IMR-90 (cell line): ENCODE measurements around the gene PPA2. TPM values are rescaled to one million over a fixed set of nuclear protein-coding genes. Genes with fewer than 3 reads are reported as not detected.
A peak's percentile ranks its signal among the peaks of the same experiment; 100 is the strongest.

Source experiments
- ATAC-seq: fragments of 200-7000 bp; cut with Tn5 transposase; 2 replicates; pipeline ENCODE4 v1.9.1; 2020; ENCODE audit warnings: low read depth, mild to moderate bottlenecking, moderate library complexity
- BruUV-seq: library from RNA; stranded (reverse); fragments of 400-500 nt; replicated peaks from 2 replicates; lab custom pipeline; 2021; lab: Mats Ljungman, UMichigan
- CTCF ChIA-PET: fragments of 300-600 bp; formaldehyde crosslinking; extraction: SDS; loops from one replicate; lab custom pipeline; 2021; ENCODE audit warnings: antibody characterized with exemption; lab: Yijun Ruan, JAX
- POLR2A ChIA-PET: fragments of 300-600 bp; sonication (Branson Sonifier 250); formaldehyde crosslinking; loops from one replicate; lab custom pipeline; 2022; ENCODE audit warnings: antibody characterized with exemption; ENCODE audit not compliant: unreplicated experiment; lab: Charles Lee
- DNase-seq: peaks from one replicate; pipeline ENCODE4 v3.0.0; 2013
- H2AFZ ChIP-seq: replicated peaks from 2 replicates; pipeline ENCODE3; 2013; ENCODE audit warnings: low read length, mild to moderate bottlenecking; ENCODE audit not compliant: poor library complexity
- H2AK5ac ChIP-seq: 2 replicates; pipeline ENCODE4 v1.6.1; 2013; ENCODE audit warnings: low read depth, low read length, inconsistent platforms
- H2AK9ac ChIP-seq: replicated peaks from 2 replicates; pipeline ENCODE3; 2013; ENCODE audit warnings: mild to moderate bottlenecking, low read depth, low read length, moderate library complexity; ENCODE audit not compliant: poor library complexity
- H2BK120ac ChIP-seq: 2 replicates; pipeline ENCODE4 v1.6.1; 2013; ENCODE audit warnings: low read depth, low read length, inconsistent platforms
- H2BK15ac ChIP-seq: 3 replicates; pipeline ENCODE4 v1.6.1; 2013; ENCODE audit warnings: low read depth, low read length, inconsistent platforms
- H2BK20ac ChIP-seq: 2 replicates; pipeline ENCODE4 v1.6.1; 2013; ENCODE audit warnings: low read depth, mild to moderate bottlenecking, inconsistent platforms, low read length, moderate library complexity
- H2BK5ac ChIP-seq: 2 replicates; pipeline ENCODE4 v1.6.1; 2013; ENCODE audit warnings: mild to moderate bottlenecking, low read depth, low read length, inconsistent platforms; ENCODE audit not compliant: poor library complexity, severe bottlenecking
- H3K14ac ChIP-seq: replicated peaks from 2 replicates; pipeline ENCODE4 v1.6.1; 2013; ENCODE audit warnings: low read depth, low read length, inconsistent platforms
- H3K18ac ChIP-seq: 2 replicates; pipeline ENCODE4 v1.6.1; 2013; ENCODE audit warnings: low read depth, low read length, control low read depth
- H3K23ac ChIP-seq: 2 replicates; pipeline ENCODE4 v1.6.1; 2013; ENCODE audit warnings: low read depth, low read length, inconsistent platforms
- H3K27ac ChIP-seq: 2 replicates; pipeline ENCODE4 v1.5.1; 2013; ENCODE audit warnings: mild to moderate bottlenecking, control low read depth, low read length; ENCODE audit not compliant: insufficient read depth
- H3K27me3 ChIP-seq: 2 replicates; pipeline ENCODE4 v1.6.1; 2013; ENCODE audit warnings: low read length; ENCODE audit not compliant: control insufficient read depth, insufficient read depth
- H3K36me3 ChIP-seq: 2 replicates; pipeline ENCODE4 v1.6.1; 2013; ENCODE audit warnings: low read length, mixed read lengths; ENCODE audit not compliant: control insufficient read depth, insufficient read depth
- H3K4ac ChIP-seq: 2 replicates; pipeline ENCODE4 v1.6.1; 2013; ENCODE audit warnings: low read depth, low read length, inconsistent platforms
- H3K4me1 ChIP-seq: 2 replicates; pipeline ENCODE4 v1.6.1; 2013; ENCODE audit warnings: low read length, mixed read lengths; ENCODE audit not compliant: control insufficient read depth, insufficient read depth
- H3K4me2 ChIP-seq: 2 replicates; pipeline ENCODE4 v1.6.1; 2013; ENCODE audit warnings: low read depth, mild to moderate bottlenecking, control low read depth, low read length, moderate library complexity
- H3K4me3 ChIP-seq: 2 replicates; pipeline ENCODE4 v1.5.1; 2013; ENCODE audit warnings: low read depth, mild to moderate bottlenecking, control low read depth, low read length, moderate library complexity; ENCODE audit not compliant: insufficient read depth
- H3K56ac ChIP-seq: 2 replicates; pipeline ENCODE4 v1.6.1; 2013; ENCODE audit warnings: low read length, inconsistent platforms; ENCODE audit not compliant: insufficient read depth; ENCODE audit errors: extremely low read depth
- H3K79me1 ChIP-seq, 2 experiments: 2 replicates each; pipeline ENCODE4 v1.6.1; 2013; ENCODE audit warnings: low read length in 2 of 2, inconsistent platforms in 1 of 2, low read depth in 1 of 2
- H3K9ac ChIP-seq: 2 replicates; pipeline ENCODE4 v1.6.1; 2013; ENCODE audit warnings: low read depth, low read length, control low read depth
- H3K9me1 ChIP-seq: 2 replicates; pipeline ENCODE4 v1.6.1; 2013; ENCODE audit warnings: low read length, inconsistent platforms; ENCODE audit not compliant: insufficient read depth
- H3K9me3 ChIP-seq: 2 replicates; pipeline ENCODE4 v1.6.1; 2013; ENCODE audit warnings: low read length; ENCODE audit not compliant: control insufficient read depth, insufficient read depth
- H4K20me1 ChIP-seq: 2 replicates; pipeline ENCODE4 v1.6.1; 2013; ENCODE audit warnings: low read length, inconsistent platforms; ENCODE audit not compliant: insufficient read depth
- H4K5ac ChIP-seq: 2 replicates; pipeline ENCODE4 v1.6.1; 2013; ENCODE audit warnings: mild to moderate bottlenecking, low read depth, low read length, control low read depth
- H4K8ac ChIP-seq, 2 experiments: 2 replicates each; pipeline ENCODE4 v1.6.1; 2013; ENCODE audit warnings: low read depth in 2 of 2, low read length in 2 of 2, control low read depth in 1 of 2, inconsistent platforms in 1 of 2
- H4K91ac ChIP-seq: 2 replicates; pipeline ENCODE4 v1.6.1; 2013; ENCODE audit warnings: low read depth, low read length, inconsistent platforms; ENCODE audit not compliant: insufficient read depth
- BHLHE40 ChIP-seq: fragments of 150-350 bp; IDR thresholded peaks from 2 replicates; pipeline ENCODE4 v1.6.1; 2016; ENCODE audit warnings: mild to moderate bottlenecking, low read depth, low read length
- CEBPB ChIP-seq: IDR thresholded peaks from 2 replicates; pipeline ENCODE4 v1.6.1; 2012; ENCODE audit warnings: low read depth, low read length, improper control_type of control experiment
- CHD1 ChIP-seq: IDR thresholded peaks from 2 replicates; pipeline ENCODE4 v1.6.1; 2012; ENCODE audit warnings: low read depth, low read length, improper control_type of control experiment
- MAFK ChIP-seq: IDR thresholded peaks from 2 replicates; pipeline ENCODE4 v1.6.1; 2012; ENCODE audit warnings: low read depth, low read length, improper control_type of control experiment
- MAZ ChIP-seq: IDR thresholded peaks from 2 replicates; pipeline ENCODE4 v1.6.1; 2012; ENCODE audit warnings: low read depth, mild to moderate bottlenecking, low read length, improper control_type of control experiment, moderate library complexity, borderline replicate concordance
- MXI1 ChIP-seq: IDR thresholded peaks from 2 replicates; pipeline ENCODE4 v1.6.1; 2012; ENCODE audit warnings: low read depth, mild to moderate bottlenecking, low read length, moderate library complexity, borderline replicate concordance
- POLR2A ChIP-seq: IDR thresholded peaks from 2 replicates; pipeline ENCODE4 v1.6.1; 2012; ENCODE audit warnings: mild to moderate bottlenecking, low read depth, low read length
- RAD21 ChIP-seq: IDR thresholded peaks from 2 replicates; pipeline ENCODE4 v1.6.1; 2012; ENCODE audit warnings: low read length, improper control_type of control experiment
- RCOR1 ChIP-seq: IDR thresholded peaks from 2 replicates; pipeline ENCODE4 v1.6.1; 2012; ENCODE audit warnings: mild to moderate bottlenecking, low read length, improper control_type of control experiment; ENCODE audit not compliant: insufficient replicate concordance
- RFX5 ChIP-seq: IDR thresholded peaks from 2 replicates; pipeline ENCODE4 v1.8.0; 2012; ENCODE audit warnings: low read depth, mild to moderate bottlenecking, low read length, moderate library complexity
- SMC3 ChIP-seq: fragments of 150-350 bp; IDR thresholded peaks from 2 replicates; pipeline ENCODE4 v1.6.1; 2016; ENCODE audit warnings: low read depth, mild to moderate bottlenecking, antibody characterized with exemption, low read length, moderate library complexity
- WGBS, 2 experiments: methylation state at CpG; one replicate each; pipeline versions ENCODE4 v1.1.5 to v1.1.7; 2013; ENCODE audit warnings: missing lambda C conversion rate in 2 of 2; ENCODE audit not compliant: insufficient read length in 1 of 2; ENCODE audit errors: extremely low coverage in 2 of 2; 5-methylcytosine and 5-hydroxymethylcytosine counted together
- dilution Hi-C: fragments of 300-500 bp; cut with HindIII; formaldehyde crosslinking; loops from one replicate; pipeline ENCODE4 v1.14.3; 2018; ENCODE audit warnings: low sequenced_read_pairs; ENCODE audit not compliant: unreplicated experiment
- in situ Hi-C: fragments of 300-500 bp; cut with MboI; formaldehyde crosslinking; loops from 3 replicates; pipeline ENCODE4 v1.14.3; 2019; ENCODE audit warnings: low sequenced_read_pairs, inconsistent platforms, mixed read lengths
- intact Hi-C: fragments of 100-400 bp; cut with micrococcal nuclease; formaldehyde crosslinking; loops from 2 replicates; pipeline ENCODE4 v1.10.0; 2022
- polyA plus RNA-seq, 3 experiments: library from polyadenylated mRNA; depleted of rRNA; stranded (reverse); fragments of >200 nt; gene quantifications; 2 replicates each; pipeline ENCODE4 v1.2.3, GENCODE V29; 2012; ENCODE audit warnings: low replicate concordance in 1 of 3
- total RNA-seq: library from RNA; depleted of rRNA; stranded (reverse); fragments of >200 nt; gene quantifications from 2 replicates; pipeline ENCODE4 v1.2.3, GENCODE V29; 2012
- TF ChIP-seq, protein P1 (sequence below): fragments of 150-350 bp; IDR thresholded peaks from 2 replicates; pipeline ENCODE4 v1.6.1; 2016; ENCODE audit warnings: low read depth, mild to moderate bottlenecking, low read length, moderate library complexity, borderline replicate concordance
- TF ChIP-seq, protein P2 (sequence below): fragments of 150-350 bp; IDR thresholded peaks from 2 replicates; pipeline ENCODE4 v1.6.1; 2017; ENCODE audit warnings: mild to moderate bottlenecking, antibody characterized with exemption, low read length, low read depth
- TF ChIP-seq, protein P3 (sequence below): conservative IDR thresholded peaks from 2 replicates; pipeline ENCODE4 v1.5.1; 2012; ENCODE audit warnings: mild to moderate bottlenecking, low read depth, low read length, improper control_type of control experiment

Gene PPA2
- total and polyA plus RNA-seq, 2 of the 4 experiments (the other 2 are of a cell fraction): 43.1 to 52.5 TPM

DNA sequence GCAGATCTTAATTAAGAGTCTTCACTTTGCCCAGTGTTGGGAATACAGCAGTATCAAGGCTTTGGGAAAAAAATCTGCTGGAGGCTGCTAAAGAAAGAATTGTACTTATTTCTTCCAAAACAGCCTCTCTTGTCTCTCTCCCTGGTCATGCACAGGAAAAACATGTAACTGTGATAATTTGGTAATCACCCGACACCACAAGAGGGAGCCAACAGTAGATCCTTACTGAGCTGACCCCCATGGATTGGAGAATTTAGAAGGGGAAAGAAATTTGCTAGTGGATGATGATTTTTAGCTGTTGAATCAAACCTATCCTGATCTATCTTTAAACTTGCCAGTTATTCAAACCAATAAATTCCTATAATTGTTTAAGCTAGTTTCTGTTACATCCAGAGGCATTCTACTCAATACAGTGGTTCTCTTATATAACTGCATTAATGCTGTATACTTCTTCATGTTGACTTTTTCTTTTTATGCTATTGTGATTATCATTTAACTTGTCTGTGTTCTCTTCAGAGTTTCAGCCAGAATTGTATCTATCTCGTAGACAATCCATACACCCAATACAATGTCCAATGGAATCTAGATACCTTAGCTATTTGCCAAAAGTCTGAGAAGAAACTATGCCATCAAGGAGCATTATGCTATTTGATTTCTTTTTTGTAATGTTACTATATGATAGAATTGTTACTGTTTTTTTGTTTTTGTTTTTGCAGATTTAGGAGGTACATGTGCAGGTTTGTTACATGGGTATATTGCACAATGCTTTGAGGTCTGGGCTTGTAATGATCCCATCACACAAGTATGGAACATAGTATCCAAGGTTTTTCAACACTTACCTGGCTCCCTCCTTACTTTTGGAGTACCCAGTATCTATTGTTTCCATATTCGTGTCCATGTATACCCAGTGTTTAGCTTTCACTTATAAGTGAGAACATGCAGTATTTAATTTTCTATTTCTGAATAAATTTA, 47.2 kb upstream of the PPA2 start:
- H3K4ac ChIP-seq: no peak overlapping the region
- H3K4me2 ChIP-seq: no peak overlapping the region
- H2BK20ac ChIP-seq: no peak overlapping the region
- H2AK9ac ChIP-seq: no peak overlapping the region
- no peak overlapping the region for H2AK5ac ChIP-seq
- H4K8ac ChIP-seq: no peak overlapping the region
- H3K18ac ChIP-seq: no peak overlapping the region
- dilution Hi-C loops (no loop called here), intact Hi-C loops (loop anchor here (5.0 kb wide), 3 partner anchors 146 to 681 kb away; no protein-coding TSS in a partner anchor), in situ Hi-C loops (no loop called here)
- H4K20me1 ChIP-seq: no peaks in the 10 kb centered on the region
- H2BK15ac ChIP-seq: no peak overlapping the region
- BruUV-seq: no TSS peak
- H2AFZ ChIP-seq: no peak overlapping the region
- WGBS, 2 experiments: no CpG with 5 or more reads among the region's 3 CpGs
- H3K14ac ChIP-seq: no peak overlapping the region
- POLR2A ChIA-PET: no interaction called here
- H3K9ac ChIP-seq: no peak overlapping the region
- H3K23ac ChIP-seq: no peak overlapping the region
- H2BK120ac ChIP-seq: no peak overlapping the region
- CTCF ChIA-PET: interaction anchor here (1.3 to 1.5 kb wide), 2 partner anchors 12 to 47 kb away, joined by 3 to 5 read pairs; partner anchors contain the start of gene PPA2
- ATAC-seq (peak; percentile 62), DNase-seq (peak; percentile 32)
- no peaks in the 10 kb centered on the region for H3K27me3 ChIP-seq
- H3K4me1 ChIP-seq: no peaks in the 10 kb centered on the region
- no peaks in the 10 kb centered on the region for H3K36me3 ChIP-seq
- TF ChIP-seq, protein P1, sequence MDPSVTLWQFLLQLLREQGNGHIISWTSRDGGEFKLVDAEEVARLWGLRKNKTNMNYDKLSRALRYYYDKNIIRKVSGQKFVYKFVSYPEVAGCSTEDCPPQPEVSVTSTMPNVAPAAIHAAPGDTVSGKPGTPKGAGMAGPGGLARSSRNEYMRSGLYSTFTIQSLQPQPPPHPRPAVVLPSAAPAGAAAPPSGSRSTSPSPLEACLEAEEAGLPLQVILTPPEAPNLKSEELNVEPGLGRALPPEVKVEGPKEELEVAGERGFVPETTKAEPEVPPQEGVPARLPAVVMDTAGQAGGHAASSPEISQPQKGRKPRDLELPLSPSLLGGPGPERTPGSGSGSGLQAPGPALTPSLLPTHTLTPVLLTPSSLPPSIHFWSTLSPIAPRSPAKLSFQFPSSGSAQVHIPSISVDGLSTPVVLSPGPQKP: no peak
- TF ChIP-seq RFX5 (no peak), POLR2A (no peak), MXI1 (no peak), RCOR1 (no peak), RAD21 (peak; percentile 50), CEBPB (peak; percentile 50; the same call in 1 of the 2 replicates), CHD1 (no peak), SMC3 (peak; percentile 42), MAFK (no peak), MAZ (no peak), BHLHE40 (no peak)
- TF ChIP-seq, protein P2, sequence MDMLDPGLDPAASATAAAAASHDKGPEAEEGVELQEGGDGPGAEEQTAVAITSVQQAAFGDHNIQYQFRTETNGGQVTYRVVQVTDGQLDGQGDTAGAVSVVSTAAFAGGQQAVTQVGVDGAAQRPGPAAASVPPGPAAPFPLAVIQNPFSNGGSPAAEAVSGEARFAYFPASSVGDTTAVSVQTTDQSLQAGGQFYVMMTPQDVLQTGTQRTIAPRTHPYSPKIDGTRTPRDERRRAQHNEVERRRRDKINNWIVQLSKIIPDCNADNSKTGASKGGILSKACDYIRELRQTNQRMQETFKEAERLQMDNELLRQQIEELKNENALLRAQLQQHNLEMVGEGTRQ: no peak
- TF ChIP-seq, protein P3, sequence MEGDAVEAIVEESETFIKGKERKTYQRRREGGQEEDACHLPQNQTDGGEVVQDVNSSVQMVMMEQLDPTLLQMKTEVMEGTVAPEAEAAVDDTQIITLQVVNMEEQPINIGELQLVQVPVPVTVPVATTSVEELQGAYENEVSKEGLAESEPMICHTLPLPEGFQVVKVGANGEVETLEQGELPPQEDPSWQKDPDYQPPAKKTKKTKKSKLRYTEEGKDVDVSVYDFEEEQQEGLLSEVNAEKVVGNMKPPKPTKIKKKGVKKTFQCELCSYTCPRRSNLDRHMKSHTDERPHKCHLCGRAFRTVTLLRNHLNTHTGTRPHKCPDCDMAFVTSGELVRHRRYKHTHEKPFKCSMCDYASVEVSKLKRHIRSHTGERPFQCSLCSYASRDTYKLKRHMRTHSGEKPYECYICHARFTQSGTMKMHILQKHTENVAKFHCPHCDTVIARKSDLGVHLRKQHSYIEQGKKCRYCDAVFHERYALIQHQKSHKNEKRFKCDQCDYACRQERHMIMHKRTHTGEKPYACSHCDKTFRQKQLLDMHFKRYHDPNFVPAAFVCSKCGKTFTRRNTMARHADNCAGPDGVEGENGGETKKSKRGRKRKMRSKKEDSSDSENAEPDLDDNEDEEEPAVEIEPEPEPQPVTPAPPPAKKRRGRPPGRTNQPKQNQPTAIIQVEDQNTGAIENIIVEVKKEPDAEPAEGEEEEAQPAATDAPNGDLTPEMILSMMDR: peak; percentile 56
- H3K79me1 ChIP-seq: no peaks in the 10 kb centered on the region
- H2BK5ac ChIP-seq: no peak overlapping the region
- H4K91ac ChIP-seq: no peak overlapping the region
- no peaks in the 10 kb centered on the region for H3K9me1 ChIP-seq
- H3K9me3 ChIP-seq: no peaks in the 10 kb centered on the region
- no peak overlapping the region for H3K56ac ChIP-seq
- H3K27ac ChIP-seq: no peak overlapping the region
- no peak overlapping the region for H4K5ac ChIP-seq
- no peak overlapping the region for H3K4me3 ChIP-seq
